Parathyroid adenoma (tissue), 2 donors: ENCODE measurements around the gene SF3B3.

Source experiments
- H2AFZ ChIP-seq: fragments of 300-600 bp; sonication (generic); one replicate; pipeline ENCODE4 v1.7.0; 2017; ENCODE audit warnings: antibody characterized with exemption, mild to moderate bottlenecking
- H3K27ac ChIP-seq: fragments of 300-600 bp; sonication (generic); one replicate; pipeline ENCODE4 v1.7.0; 2017
- H3K27me3 ChIP-seq: fragments of 300-600 bp; sonication (generic); one replicate; pipeline ENCODE4 v1.7.0; 2017; ENCODE audit warnings: low read length; ENCODE audit not compliant: control insufficient read depth, insufficient read depth
- H3K36me3 ChIP-seq: fragments of 300-600 bp; sonication (generic); one replicate; pipeline ENCODE4 v1.7.0; 2017; ENCODE audit warnings: low read length; ENCODE audit not compliant: control insufficient read depth, insufficient read depth
- H3K4me1 ChIP-seq: fragments of 300-600 bp; sonication (generic); one replicate; pipeline ENCODE4 v1.7.0; 2017; ENCODE audit warnings: control low read depth
- H3K4me2 ChIP-seq: fragments of 300-600 bp; sonication (generic); one replicate; pipeline ENCODE4 v1.7.0; 2017; ENCODE audit warnings: low read length
- H3K4me3 ChIP-seq: fragments of 300-600 bp; sonication (generic); one replicate; pipeline ENCODE4 v1.7.0; 2017; ENCODE audit warnings: low read depth, low read length
- H3K79me2 ChIP-seq: fragments of 300-600 bp; sonication (generic); one replicate; pipeline ENCODE4 v1.7.0; 2017; ENCODE audit warnings: control low read depth
- H3K9ac ChIP-seq: fragments of 300-600 bp; sonication (generic); one replicate; pipeline ENCODE4 v1.7.0; 2017; ENCODE audit warnings: mild to moderate bottlenecking
- H3K9me3 ChIP-seq: fragments of 300-600 bp; sonication (generic); one replicate; pipeline ENCODE4 v1.7.0; 2017; ENCODE audit warnings: low read length; ENCODE audit not compliant: control insufficient read depth
- CTCF ChIP-seq: fragments of 300-600 bp; sonication (generic); IDR thresholded peaks from one replicate; pipeline ENCODE4 v1.7.0; 2017; ENCODE audit warnings: antibody characterized with exemption, mild to moderate bottlenecking
- donor health status: primary hyperparathyroidism.

The SF3B3 gene

GRCh38 chr16:70556063-70556462, 32.4 kb downstream of the SF3B3 start:
- H3K9ac ChIP-seq, result no peak overlapping the region
- H2AFZ ChIP-seq, result no peak overlapping the region
- no peaks in the 10 kb centered on the region for H3K4me1 ChIP-seq
- H3K4me2 ChIP-seq, result no peak overlapping the region
- no peak overlapping the region for H3K27ac ChIP-seq
- H3K4me3 ChIP-seq, result no peak overlapping the region
- H3K27me3 ChIP-seq, result no peaks in the 10 kb centered on the region
- no peaks in the 10 kb centered on the region for H3K79me2 ChIP-seq
- H3K9me3 ChIP-seq, result no peaks in the 10 kb centered on the region
- no peaks in the 10 kb centered on the region for H3K36me3 ChIP-seq
- TF ChIP-seq CTCF, result no peak

DNA sequence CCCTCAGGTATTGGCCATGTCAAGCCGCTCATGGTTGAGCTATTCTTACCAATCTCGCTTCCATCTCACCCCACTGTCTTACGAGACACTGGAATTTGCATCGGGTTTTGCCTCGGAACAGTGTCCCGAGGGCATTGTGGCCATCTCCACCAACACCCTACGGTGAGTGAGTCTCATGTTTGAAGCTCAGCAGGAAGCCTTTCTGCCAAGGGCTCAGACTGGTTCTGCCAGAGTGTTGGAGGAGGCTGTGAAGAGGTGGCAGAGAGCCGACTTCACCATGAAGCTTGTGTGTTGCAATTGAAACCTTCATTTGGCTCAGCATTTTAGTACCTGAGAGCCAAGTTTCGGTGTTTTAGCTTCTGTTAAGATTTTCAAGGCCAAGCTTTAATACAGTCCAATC, 38.0 kb downstream of the SF3B3 start:
- Histone ChIP-seq H2AFZ (no peak overlapping the region), H3K36me3 (no peaks in the 10 kb centered on the region), H3K4me1 (no peaks in the 10 kb centered on the region), H3K27ac (no peak overlapping the region), H3K9me3 (no peaks in the 10 kb centered on the region), H3K4me2 (no peak overlapping the region), H3K9ac (no peak overlapping the region), H3K79me2 (no peaks in the 10 kb centered on the region), H3K27me3 (no peaks in the 10 kb centered on the region), H3K4me3 (no peak overlapping the region)
- no peak for TF ChIP-seq CTCF

- H3K4me3 ChIP-seq, result no peak overlapping the region
- no peak overlapping the region for H2AFZ ChIP-seq
- no peaks in the 10 kb centered on the region for H3K27me3 ChIP-seq
- no peaks in the 10 kb centered on the region for H3K36me3 ChIP-seq
- H3K79me2 ChIP-seq, result no peaks in the 10 kb centered on the region
- no peaks in the 10 kb centered on the region for H3K4me1 ChIP-seq
- H3K9ac ChIP-seq, result no peak overlapping the region
- TF ChIP-seq CTCF, result no peak
- H3K9me3 ChIP-seq, result no peaks in the 10 kb centered on the region
- H3K4me2 ChIP-seq, result no peak overlapping the region
- no peak overlapping the region for H3K27ac ChIP-seq
Observed at GRCh38 chr16:70563636-70564035, 40.0 kb downstream of the SF3B3 start.

GRCh38 chr16:70565053-70565452, 41.4 kb downstream of the SF3B3 start:
- TF ChIP-seq CTCF, result no peak
- Histone ChIP-seq H3K4me3 (no peak overlapping the region), H3K4me2 (no peak overlapping the region), H3K9ac (no peak overlapping the region), H3K27me3 (no peaks in the 10 kb centered on the region), H3K79me2 (no peaks in the 10 kb centered on the region), H3K4me1 (no peaks in the 10 kb centered on the region), H3K9me3 (no peaks in the 10 kb centered on the region), H3K27ac (no peak overlapping the region), H2AFZ (no peak overlapping the region), H3K36me3 (no peaks in the 10 kb centered on the region)

DNA sequence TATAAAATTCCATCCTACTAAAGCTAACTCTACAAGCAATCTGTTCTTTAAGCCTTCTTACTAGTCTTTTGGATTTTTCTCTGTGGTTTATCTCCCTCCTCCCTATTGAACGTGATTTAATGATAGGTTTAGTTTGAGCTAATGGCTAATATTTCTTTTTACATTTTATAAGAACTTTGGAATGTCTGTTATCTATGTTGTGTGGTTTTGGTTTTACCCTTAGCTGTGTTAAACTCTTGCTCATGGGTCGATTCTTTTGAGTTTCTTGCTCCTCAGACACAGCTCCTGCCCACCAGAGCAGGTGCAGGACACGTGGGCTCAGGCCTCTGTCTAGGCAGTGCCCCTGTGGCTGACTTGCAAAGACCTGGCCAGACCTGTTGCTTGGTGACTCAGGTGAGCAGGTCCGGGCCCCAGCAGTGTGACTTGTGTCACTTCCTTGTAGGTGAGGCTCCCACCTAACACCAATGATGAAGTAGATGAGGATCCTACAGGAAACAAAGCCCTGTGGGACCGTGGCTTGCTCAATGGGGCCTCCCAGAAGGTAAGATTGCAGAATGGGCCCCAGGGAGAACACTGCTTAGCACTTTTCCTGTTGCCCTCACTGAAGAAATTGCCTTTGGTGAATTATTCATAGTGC, 45.1 kb downstream of the SF3B3 start:
- H3K27ac ChIP-seq, result no peak overlapping the region
- H3K36me3 ChIP-seq, result no peaks in the 10 kb centered on the region
- H3K4me1 ChIP-seq, result peaks cover 14% of the 10 kb centered on the region
- no peak overlapping the region for H2AFZ ChIP-seq
- no peak overlapping the region for H3K4me2 ChIP-seq
- no peaks in the 10 kb centered on the region for H3K27me3 ChIP-seq
- no peaks in the 10 kb centered on the region for H3K9me3 ChIP-seq
- H3K4me3 ChIP-seq, result no peak overlapping the region
- no peaks in the 10 kb centered on the region for H3K79me2 ChIP-seq
- no peak overlapping the region for H3K9ac ChIP-seq
- TF ChIP-seq CTCF, result no peak
